Measurements from ENCODE around the gene TRPM1.

Gene TRPM1

DNA sequence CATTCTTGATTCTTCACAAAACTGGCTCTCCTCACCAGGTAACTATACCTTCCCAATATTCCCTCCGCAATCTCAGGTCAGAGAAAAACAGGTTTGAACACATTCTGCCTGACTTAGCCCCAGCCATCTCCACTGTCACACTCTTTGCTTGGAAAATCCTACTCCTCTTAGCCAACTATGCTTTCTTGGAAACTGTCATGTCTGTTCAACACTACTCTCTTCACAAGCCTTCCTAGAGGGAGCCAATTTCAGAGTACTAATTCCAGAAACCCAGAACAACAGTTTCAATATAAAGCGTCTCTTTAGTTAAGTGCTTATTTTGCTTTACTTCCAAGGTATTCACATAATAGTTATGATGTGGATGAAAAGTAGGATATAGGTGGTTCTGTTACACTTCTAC is 131.8 kb downstream of the TRPM1 start:
- DNase-seq (ENCODE audit: low spot score), result no peak

DNA sequence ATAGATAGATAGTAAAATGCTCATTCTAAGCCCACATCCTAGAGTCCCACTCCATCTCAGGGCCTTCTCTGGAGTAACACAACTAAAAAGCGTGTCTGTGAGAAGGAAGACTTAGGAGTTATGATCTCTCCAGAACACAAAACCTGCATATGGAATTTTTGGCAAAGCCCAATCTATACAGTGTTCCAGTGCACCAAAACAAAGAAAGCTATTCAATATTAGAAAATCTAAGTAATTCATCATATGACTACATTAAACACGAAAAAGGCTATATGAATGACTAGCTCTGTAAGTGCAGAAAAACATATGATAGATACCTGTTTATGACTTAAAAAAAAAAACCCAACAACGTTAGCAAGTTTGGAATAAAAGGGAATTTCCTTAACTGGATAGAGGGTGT is 137.8 kb downstream of the TRPM1 start:
- no peak for DNase-seq (ENCODE audit: low spot score)

DNA sequence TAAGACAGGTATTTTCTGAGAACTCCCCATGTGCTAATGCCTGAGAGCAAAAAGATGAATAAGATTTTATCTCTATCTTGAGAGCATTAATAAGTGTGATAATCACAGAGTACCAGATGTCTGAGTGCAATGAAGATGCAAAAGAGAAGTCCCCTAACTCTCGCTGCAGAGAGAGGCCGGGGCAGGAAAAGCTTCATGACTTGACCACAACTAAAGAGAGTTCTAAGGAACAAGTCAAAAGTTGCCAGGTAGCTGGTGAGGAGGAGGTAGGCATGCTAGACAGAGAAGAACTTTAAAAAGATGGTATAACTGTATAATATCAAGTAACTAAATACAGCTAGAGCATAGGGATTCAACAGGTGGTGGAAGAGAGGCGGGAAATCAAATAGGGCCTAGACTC is 138.9 kb downstream of the TRPM1 start:
- DNase-seq (ENCODE audit: low spot score), result no peak

DNA sequence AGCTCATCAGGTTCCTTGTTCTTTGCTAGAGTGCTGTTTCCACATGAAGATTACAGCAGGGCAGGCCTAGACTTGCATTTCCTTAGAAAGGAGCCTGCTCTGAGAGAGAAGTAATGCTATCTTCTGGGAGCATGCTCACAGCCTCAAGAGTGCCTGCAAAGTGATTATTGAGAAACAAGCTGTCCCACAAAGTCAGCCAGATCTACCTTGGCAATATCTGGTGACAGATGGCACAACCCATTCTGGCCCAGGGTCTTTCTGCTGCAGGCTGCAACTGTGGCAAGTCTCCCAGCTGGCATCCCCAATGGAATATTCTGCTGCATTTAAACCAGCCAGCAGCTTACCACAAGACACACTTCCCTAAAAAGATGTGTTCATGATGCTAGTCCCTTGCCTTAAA is 139.4 kb downstream of the TRPM1 start:
- DNase-seq (ENCODE audit: low spot score), result no peak

DNA sequence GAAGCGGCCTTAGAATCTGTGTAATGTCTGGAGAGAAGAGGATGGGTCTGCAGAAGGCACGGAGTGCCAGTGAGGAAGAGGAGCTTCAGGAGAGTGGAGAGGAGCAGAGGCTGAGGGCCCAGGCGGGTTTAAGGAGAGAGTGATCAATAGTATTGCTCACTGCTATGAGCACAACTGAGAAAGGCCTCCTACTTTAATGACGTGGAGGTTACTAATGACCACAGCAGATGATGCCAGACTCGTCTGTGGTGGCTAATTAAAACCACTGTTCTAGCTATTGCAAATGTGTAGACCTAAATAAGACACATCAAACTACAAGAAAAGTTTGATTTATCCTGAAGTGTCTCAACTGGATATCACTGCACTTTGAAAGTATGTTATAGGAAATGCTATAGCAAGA is 143.3 kb downstream of the TRPM1 start:
- no peak for DNase-seq (ENCODE audit: low spot score)

DNA sequence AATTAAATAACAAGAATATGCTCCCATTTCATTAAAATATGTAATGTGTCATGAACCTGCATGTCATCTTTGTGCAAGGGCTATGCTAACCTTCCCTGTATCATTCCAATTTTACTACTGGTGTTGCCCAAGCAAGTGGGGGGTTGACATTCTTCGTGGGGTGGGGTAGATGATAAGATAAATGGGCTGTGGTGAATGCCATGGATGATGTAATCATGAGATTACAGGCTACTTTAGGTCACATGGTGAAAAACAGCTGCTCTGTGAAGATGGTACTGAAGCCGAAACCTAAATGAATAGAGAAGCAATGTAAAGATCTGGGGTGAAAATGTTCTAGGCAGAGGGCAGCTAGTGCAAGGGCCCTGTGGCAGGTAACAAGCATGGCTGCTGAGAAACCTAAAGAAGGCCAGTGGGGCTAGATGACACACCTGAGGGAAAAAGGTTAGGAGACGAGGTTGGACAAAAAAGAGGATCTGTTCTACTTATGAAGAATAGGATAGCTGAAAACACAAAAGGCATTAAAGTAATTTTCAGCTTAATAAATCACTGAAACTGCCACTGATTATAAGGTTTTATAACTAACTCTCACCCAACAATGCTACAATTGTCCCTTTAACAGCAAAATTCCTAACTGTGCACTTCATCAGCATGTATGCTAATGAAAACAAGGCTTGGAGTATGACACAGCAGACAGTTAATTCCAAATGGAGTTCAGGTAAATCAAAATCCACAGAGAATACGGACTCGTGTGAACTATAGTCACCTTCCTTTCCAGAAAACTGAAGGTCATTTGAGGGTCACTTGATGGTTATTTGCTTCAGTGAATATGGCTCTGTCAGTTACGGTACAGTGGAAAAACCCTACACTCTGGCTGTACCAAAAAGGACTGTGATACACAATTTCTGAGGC is 145.1 kb downstream of the TRPM1 start:
- DNase-seq (ENCODE audit: low spot score), result no peak

DNA sequence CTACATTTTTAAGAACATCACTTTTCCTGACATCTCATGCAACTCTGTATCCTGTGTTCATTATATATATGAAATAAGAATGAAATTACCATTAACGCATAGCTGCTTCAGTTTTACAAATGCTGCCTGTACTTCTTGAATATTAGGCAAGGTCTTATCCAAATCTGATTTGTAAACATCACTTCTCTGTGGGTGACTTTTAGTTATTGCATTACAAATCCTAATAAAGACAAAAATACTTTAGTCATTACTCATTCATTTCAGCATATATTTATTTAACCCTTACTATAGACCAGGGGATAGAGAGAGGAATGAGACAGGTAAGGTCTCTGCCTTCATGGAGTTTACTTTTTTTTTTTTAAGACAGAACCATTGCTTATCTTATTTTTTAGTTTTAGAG is 146.9 kb downstream of the TRPM1 start:
- no peak for DNase-seq (ENCODE audit: low spot score)

DNA sequence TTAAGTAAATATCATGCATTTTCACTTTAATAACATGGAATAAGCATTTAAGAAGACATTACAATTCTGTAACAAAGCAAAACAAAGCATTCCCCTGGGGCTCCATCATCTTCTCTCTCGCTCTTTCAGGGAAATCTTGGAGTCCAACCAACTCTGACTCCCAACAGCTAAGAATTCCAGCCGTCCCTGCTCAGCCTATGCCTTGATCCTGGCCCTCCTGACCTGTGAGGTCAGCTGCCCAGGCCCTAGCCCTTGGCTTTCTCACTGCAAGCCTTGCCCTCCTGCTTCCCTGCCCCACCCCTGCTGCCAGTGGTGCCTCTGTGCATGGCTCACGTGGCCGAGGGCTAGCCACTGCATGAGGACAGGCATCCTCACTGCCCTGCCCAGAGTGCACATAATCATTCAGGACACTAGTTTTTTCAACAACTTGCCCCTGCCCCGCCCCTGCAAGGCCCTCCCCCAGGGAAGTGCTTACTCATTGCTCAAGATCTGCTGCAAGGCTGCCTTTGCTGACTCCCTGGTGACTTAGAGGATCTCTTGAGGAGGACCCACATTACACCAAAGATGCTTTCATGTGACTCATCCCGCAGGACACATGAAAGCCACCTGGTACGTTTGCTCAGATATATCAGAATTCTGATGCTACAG is 147.7 kb downstream of the TRPM1 start:
- DNase-seq (ENCODE audit: low spot score), result no peak

DNA sequence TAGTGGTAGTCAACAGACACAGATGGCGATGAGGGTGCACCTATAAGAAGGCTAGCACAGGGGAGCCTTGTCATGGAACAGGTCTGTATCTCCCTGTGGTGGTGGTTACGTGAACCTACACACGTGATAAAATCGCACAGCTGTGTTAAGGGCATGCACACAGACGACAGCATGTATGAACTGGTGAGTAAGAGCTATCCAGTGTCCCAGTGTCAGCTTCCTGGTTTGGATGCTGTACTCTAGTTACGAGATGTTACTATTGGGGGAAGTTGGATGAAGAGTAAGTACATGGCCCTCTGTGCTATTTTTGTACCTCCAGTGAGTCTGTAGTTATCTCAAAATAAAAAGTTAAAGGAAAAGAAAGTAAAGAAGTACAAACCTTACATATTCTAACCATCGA is 148.3 kb downstream of the TRPM1 start:
- no peak for DNase-seq (ENCODE audit: low spot score)
